Measurements from ENCODE around the gene SCNN1A.
A peak's percentile ranks its signal among the peaks of the same experiment; 100 is the strongest.

SCNN1A gene

GRCh38 chr12:6330999-6331714 lies 44.2 kb downstream of the SCNN1A start:
- DNase-seq, result no peak

DNA sequence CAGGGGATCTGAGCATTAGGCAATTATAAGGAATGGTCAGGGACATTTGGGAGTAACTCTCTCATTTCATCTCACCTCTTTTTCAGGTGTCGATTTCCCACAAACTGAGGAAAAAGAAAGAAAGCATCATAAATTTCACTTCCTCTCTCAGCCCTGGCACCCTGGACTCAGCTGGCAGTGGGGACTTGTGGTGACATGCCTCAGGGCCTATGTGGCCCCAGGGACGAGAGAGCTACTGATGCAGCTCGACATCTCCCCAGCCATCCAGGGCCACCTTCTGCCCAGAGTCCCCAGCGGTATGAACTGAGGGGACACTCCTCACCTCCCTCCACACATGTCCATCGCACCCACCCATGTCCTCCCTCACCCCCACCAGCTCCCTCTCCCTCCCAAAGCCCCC lies 45.2 kb downstream of the SCNN1A start:
- no peak for DNase-seq

- DNase-seq, result no peak
Observed at GRCh38 chr12:6329703-6330064, 45.7 kb downstream of the SCNN1A start.

- no peak for DNase-seq
Observed at GRCh38 chr12:6328945-6329702, 46.2 kb downstream of the SCNN1A start.

GRCh38 chr12:6328045-6328779 lies 47.2 kb downstream of the SCNN1A start:
- no peak for DNase-seq

GRCh38 chr12:6327229-6328041 lies 47.9 kb downstream of the SCNN1A start:
- DNase-seq, result no peak

- peak in 1 of 2 experiments; percentile 14 for DNase-seq
Observed at GRCh38 chr12:6326316-6327228, 48.8 kb downstream of the SCNN1A start.

- DNase-seq, result no peak
Observed at GRCh38 chr12:6324936-6325750, 50.2 kb downstream of the SCNN1A start.

- DNase-seq, result no peak
Observed at GRCh38 chr12:6323995-6324711, 51.2 kb downstream of the SCNN1A start.

- DNase-seq, result peak in 1 of 2 experiments; percentile 18
Observed at GRCh38 chr12:6323340-6323994, 51.9 kb downstream of the SCNN1A start.

GRCh38 chr12:6322969-6323339 lies 52.4 kb downstream of the SCNN1A start:
- no peak for DNase-seq

DNA sequence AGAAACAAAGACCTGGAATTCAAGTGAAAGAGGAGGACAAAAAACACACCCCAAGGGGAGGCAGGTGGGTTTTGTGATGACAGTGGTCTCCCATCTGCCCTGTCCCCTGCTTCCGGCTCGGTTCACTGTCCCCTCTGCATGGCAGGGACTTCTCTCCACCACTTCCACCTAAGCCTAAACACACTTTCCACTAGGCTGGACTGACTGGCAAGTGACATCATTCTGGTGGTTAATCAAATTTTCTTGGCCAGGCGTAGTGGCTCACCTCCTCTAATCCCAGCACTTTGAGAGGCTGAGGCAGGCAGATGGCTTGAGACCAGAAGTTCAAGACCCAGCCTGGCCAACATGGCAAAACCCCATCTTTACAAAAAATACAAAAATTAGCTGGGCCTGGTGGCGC lies 53.0 kb downstream of the SCNN1A start:
- no peak for DNase-seq

- DNase-seq, result no peak
Observed at GRCh38 chr12:6321905-6322304, 53.5 kb downstream of the SCNN1A start.

DNA sequence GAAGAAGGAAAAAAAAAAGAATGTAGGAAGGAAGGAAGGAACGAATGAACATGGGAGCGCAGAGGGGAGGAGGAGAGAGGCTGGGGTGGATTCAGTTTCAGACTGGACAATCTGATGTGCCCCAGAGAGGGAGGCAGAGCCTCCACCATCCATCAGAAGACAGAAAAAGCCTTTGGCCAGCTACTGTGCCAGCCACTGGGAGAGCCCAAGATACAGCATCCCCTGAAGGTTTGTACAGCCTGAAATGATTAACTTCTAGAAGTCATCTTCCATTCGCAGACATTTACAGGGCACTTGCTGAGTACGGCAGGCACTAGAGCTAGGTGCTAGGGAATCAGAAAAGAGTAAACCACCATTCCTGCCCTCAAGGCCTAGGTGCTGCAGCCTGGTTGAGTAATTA lies 55.9 kb downstream of the SCNN1A start:
- DNase-seq, result no peak

DNA sequence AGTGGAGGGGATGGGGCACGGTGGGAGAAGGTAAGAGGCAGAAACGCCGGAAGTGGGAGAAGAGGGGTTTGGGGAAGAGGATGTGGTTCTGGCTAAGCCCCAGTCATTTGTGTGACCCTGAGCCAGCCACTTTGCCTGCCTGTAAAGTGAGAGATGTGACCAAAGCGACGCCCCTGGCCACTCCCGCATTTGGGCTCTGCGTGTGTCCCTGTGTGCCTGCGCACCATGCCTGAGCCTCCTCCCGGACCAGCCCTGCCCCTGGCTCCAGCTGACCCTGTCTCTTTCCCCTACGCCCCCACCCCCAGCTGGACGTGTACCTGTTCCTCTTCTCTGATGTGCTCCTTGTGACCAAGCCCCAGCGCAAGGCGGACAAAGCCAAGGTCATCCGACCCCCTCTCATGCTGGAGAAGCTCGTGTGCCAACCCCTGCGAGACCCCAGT lies 56.9 kb downstream of the SCNN1A start:
- no peak for DNase-seq

GRCh38 chr12:6317693-6318439 lies 57.5 kb downstream of the SCNN1A start:
- no peak for DNase-seq

DNA sequence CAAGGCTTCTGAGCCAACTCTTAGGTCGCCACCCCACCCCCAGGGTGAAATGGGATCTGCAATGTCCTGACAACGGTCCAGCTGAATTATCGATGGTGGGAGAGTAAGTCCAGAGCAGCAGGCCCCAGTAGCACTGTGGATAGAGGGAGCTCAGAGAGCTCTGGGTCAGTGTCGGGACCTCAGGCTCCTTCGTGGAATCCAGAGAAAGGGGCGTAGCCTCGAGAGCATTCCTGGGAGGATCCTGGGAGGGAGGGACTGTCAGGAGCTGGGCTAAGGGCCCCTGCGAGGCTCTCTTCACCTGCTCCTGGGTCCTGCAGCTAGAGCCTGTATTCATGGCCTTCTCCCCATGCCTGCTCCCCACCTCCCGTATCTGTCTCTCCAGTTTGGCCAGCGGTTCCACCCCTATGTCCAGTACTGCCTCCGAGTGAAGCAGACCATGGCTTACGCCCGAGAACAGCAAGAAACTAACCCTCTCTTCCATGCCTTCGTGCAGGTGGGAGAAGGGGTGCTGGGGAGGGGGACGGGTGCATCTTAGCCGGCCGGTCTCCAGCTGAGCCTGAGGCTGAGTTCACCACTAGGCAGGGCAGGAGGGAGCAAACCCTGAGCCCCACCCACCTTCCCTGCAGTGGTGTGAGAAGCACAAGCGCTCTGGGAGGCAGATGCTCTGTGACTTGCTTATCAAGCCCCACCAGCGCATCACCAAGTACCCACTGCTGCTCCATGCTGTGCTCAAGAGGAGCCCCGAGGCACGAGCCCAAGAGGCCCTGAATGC lies 58.3 kb downstream of the SCNN1A start:
- no peak for DNase-seq
